Mesenchymal stem cell (in vitro differentiated cells and primary cell): ENCODE measurements around the gene ZNF862.
"Not testable (repeated sequence)": the region's sequence is repeated elsewhere in the genome, so short reads cannot be mapped to it uniquely, and the experiment has no call there.

Experiments used
- DNase-seq: peaks from one replicate; pipeline ENCODE4 v3.0.0-alpha.2; 2013
- H2AFZ ChIP-seq: one replicate; pipeline ENCODE4 v1.6.1; 2013; ENCODE audit warnings: low read depth, mild to moderate bottlenecking, control low read depth, inconsistent platforms, low read length, moderate library complexity
- H2AK5ac ChIP-seq: 2 replicates; pipeline ENCODE4 v1.6.1; 2013; ENCODE audit warnings: low read length, moderate library complexity, mild to moderate bottlenecking, inconsistent platforms; ENCODE audit not compliant: severe bottlenecking
- H2BK120ac ChIP-seq: one replicate; pipeline ENCODE4 v1.6.1; 2013; ENCODE audit warnings: low read depth, mild to moderate bottlenecking, inconsistent platforms, low read length, moderate library complexity
- H2BK12ac ChIP-seq, 2 experiments: one replicate each; pipeline ENCODE4 v1.6.1; 2013; ENCODE audit warnings: inconsistent platforms in 2 of 2, low read length in 2 of 2, mild to moderate bottlenecking in 2 of 2, moderate library complexity in 2 of 2, control low read depth in 1 of 2
- H2BK15ac ChIP-seq: one replicate; pipeline ENCODE4 v1.6.1; 2013; ENCODE audit warnings: mild to moderate bottlenecking, low read depth, inconsistent platforms; ENCODE audit not compliant: poor library complexity, severe bottlenecking
- H2BK5ac ChIP-seq: 2 replicates; pipeline ENCODE4 v1.6.1; 2013; ENCODE audit warnings: low read depth, mild to moderate bottlenecking, low read length, control low read depth, inconsistent platforms; ENCODE audit not compliant: poor library complexity, severe bottlenecking
- H3K14ac ChIP-seq, 2 experiments: one replicate each; pipeline ENCODE4 v1.6.1; 2013; ENCODE audit warnings: inconsistent platforms in 2 of 2, low read length in 2 of 2, control low read depth in 1 of 2, mild to moderate bottlenecking in 1 of 2, moderate library complexity in 1 of 2
- H3K18ac ChIP-seq, 2 experiments: one replicate each; pipeline ENCODE4 v1.6.1; 2013; ENCODE audit warnings: inconsistent platforms in 2 of 2, low read length in 2 of 2, control low read depth in 1 of 2, low read depth in 1 of 2, mild to moderate bottlenecking in 1 of 2
- H3K23ac ChIP-seq, 2 experiments: one replicate each; pipeline ENCODE4 v1.6.1; 2013; ENCODE audit warnings: inconsistent platforms in 2 of 2, low read length in 2 of 2, mild to moderate bottlenecking in 2 of 2, moderate library complexity in 2 of 2, control low read depth in 1 of 2
- H3K27ac ChIP-seq: 2 replicates; pipeline ENCODE4 v1.5.1; 2013; ENCODE audit warnings: mild to moderate bottlenecking, moderate library complexity, low read length, control low read depth, inconsistent platforms; ENCODE audit not compliant: poor library complexity, severe bottlenecking
- H3K27me3 ChIP-seq, 2 experiments: 2 replicates each; pipeline versions ENCODE4 v1.6.1 to v1.7.0; 2013; ENCODE audit warnings: low read length in 2 of 2, mild to moderate bottlenecking in 2 of 2, moderate library complexity in 2 of 2, control low read depth in 1 of 2, inconsistent platforms in 1 of 2; ENCODE audit not compliant: control insufficient read depth in 1 of 2, insufficient read depth in 1 of 2
- H3K36me3 ChIP-seq, 2 experiments: 2 replicates each; pipeline versions ENCODE4 v1.6.1 to v1.7.0; 2013; ENCODE audit warnings: low read length in 2 of 2, control low read depth in 1 of 2, inconsistent platforms in 1 of 2, low read depth in 1 of 2, mild to moderate bottlenecking in 1 of 2; ENCODE audit not compliant: insufficient read depth in 2 of 2, control insufficient read depth in 1 of 2
- H3K4ac ChIP-seq, 2 experiments: one replicate each; pipeline ENCODE4 v1.6.1; 2013; ENCODE audit warnings: inconsistent platforms in 2 of 2, low read length in 2 of 2, mild to moderate bottlenecking in 2 of 2, moderate library complexity in 2 of 2, control low read depth in 1 of 2, low read depth in 1 of 2
- H3K4me1 ChIP-seq: 2 replicates; pipeline ENCODE4 v1.6.1; 2013; ENCODE audit warnings: low read depth, low read length, control low read depth; ENCODE audit not compliant: control insufficient read depth, insufficient read depth
- H3K4me2 ChIP-seq: 2 replicates; pipeline ENCODE4 v1.6.1; 2013; ENCODE audit warnings: low read length, mild to moderate bottlenecking, inconsistent platforms; ENCODE audit not compliant: poor library complexity, severe bottlenecking
- H3K4me3 ChIP-seq, 2 experiments: 2 replicates each; pipeline versions ENCODE4 v1.5.1 to v1.7.0; 2013; ENCODE audit warnings: low read length in 2 of 2, mild to moderate bottlenecking in 2 of 2, control low read depth in 1 of 2, low read depth in 1 of 2; ENCODE audit not compliant: insufficient read depth in 1 of 2
- H3K79me1 ChIP-seq: replicated peaks from 2 replicates; pipeline ENCODE4 v1.6.1; 2013; ENCODE audit warnings: mild to moderate bottlenecking, control low read depth, low read length, inconsistent platforms; ENCODE audit not compliant: poor library complexity, severe bottlenecking
- H3K9ac ChIP-seq: 2 replicates; pipeline ENCODE4 v1.7.0; 2013; ENCODE audit warnings: mild to moderate bottlenecking, low read length, moderate library complexity
- H3K9me3 ChIP-seq: 2 replicates; pipeline ENCODE4 v1.7.0; 2013; ENCODE audit warnings: mild to moderate bottlenecking, low read length; ENCODE audit not compliant: control insufficient read depth
- H4K8ac ChIP-seq: one replicate; pipeline ENCODE4 v1.6.1; 2013; ENCODE audit warnings: inconsistent platforms, mild to moderate bottlenecking, low read length, moderate library complexity
- H4K91ac ChIP-seq: one replicate; pipeline ENCODE4 v1.6.1; 2013; ENCODE audit warnings: mild to moderate bottlenecking, low read length, inconsistent platforms
- WGBS: methylation state at CpG from one replicate; pipeline ENCODE4 v1.1.7; 2013; ENCODE audit warnings: mixed read lengths; 5-methylcytosine and 5-hydroxymethylcytosine counted together

The ZNF862 gene

DNA sequence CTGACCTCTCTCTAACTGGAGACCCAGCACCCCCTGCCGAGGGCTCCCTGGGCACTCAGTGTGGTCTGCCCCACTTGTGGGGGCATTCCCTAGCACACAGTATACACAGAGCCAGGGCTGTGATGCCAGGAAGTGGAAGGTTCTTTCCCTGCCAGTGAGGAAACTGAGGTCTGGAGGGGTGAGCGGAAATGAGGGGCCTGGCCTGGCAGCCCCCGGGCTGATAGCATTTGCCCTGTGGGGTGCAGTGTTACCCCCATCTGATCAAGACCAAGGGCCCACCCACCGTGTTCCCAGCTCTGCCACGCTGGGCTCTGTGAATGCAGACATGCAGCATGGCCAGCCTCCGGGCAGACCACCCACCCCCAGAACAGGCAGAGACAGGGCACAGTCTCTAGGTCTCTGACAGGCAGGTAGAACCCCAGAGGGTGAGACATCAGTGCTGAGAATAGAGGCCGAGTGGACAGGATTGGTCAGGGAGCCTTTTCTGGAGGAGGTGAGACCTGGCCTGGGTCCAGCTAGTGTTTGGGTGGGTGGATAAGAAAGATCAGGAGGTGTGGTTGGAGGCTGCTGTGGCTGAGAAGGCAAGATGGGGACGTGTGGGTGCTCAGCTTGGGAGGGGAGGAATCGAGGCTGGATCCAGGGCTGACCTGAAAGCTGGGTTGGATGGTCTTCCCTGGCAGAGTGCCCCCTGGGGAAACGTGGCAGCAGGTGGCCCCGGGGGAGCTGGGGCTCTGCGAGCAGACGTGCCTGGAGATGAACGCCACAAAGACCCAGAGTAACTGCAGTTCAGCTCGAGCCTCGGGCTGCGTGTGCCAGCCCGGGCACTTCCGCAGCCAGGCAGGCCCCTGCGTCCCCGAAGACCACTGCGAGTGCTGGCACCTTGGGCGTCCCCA, 10.8 kb upstream of the ZNF862 start:
- H2BK12ac ChIP-seq = no peak overlapping the region
- no peak overlapping the region for H2AK5ac ChIP-seq
- no peak overlapping the region for H2BK5ac ChIP-seq
- no peaks in the 10 kb centered on the region for H3K4me1 ChIP-seq
- H2BK15ac ChIP-seq = no peak overlapping the region
- no peak overlapping the region for H3K4ac ChIP-seq
- no peak for DNase-seq
- H3K79me1 ChIP-seq = no peaks in the 10 kb centered on the region
- WGBS = 83% methylated on average over 19 of the region's 23 CpGs
- no peak overlapping the region for H3K4me2 ChIP-seq
- H3K27ac ChIP-seq = no peak overlapping the region
- no peak overlapping the region for H4K8ac ChIP-seq
- no peaks in the 10 kb centered on the region for H3K9me3 ChIP-seq
- no peak overlapping the region for H3K4me3 ChIP-seq
- no peak overlapping the region for H3K18ac ChIP-seq
- no peak overlapping the region for H3K23ac ChIP-seq
- H2AFZ ChIP-seq = no peak overlapping the region
- no peak overlapping the region for H2BK120ac ChIP-seq
- no peak overlapping the region for H3K9ac ChIP-seq
- H3K14ac ChIP-seq = no peak overlapping the region
- no peaks in the 10 kb centered on the region for H3K36me3 ChIP-seq
- H3K27me3 ChIP-seq = peaks cover 27 to 30% of the 10 kb centered on the region in 2 experiments
- H4K91ac ChIP-seq = no peak overlapping the region

DNA sequence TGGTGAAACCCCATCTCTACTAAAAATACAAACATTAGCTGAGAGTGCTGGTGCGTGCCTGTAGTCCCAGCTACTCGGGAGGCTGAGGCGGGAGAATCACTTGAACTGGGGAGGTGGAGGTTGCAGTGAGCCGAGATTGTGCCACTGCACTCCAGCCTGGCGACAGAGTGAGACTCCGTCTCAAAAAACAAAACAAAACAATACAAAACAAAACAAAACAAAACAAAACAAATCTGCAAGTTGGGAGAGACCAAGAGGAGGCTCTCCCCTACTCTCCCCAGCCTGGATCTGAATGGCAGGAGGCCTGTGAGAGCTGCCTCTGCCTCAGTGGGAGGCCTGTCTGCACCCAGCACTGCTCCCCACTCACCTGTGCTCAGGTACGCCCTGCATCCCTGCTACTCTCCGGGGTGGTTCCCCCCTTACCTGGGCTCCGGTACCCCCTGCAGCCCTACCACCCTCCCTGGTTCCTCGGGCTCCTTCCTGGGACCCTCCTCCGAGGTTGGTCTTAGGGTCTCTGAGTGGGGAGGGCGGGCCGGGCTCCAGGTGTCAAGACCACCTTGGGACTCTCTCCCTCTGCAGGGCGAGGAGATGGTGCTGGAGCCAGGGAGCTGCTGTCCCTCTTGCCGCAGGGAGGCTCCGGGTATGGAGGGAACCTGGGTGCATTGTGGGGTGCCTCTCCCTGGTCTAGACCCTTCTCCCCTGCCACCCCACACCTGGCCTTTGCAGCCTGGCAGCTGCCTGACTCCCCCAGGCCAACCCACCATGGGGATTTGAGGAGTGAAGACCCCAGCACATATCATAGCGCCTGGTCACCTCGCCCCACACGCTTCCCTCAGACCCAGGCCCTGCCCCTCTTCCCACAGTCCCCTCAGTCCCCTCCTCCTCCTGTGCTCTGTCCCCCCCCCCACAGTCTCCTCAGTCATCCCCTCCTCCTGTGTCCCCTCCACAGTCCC, 9.5 kb upstream of the ZNF862 start:
- Histone ChIP-seq H2AK5ac (no peak overlapping the region), H3K4ac (no peak overlapping the region), H3K79me1 (no peaks in the 10 kb centered on the region), H3K4me1 (no peaks in the 10 kb centered on the region), H3K18ac (no peak overlapping the region), H3K27ac (no peak overlapping the region), H3K23ac (no peak overlapping the region), H3K14ac (no peak overlapping the region), H3K4me2 (no peak overlapping the region), H4K8ac (no peak overlapping the region), H2BK15ac (no peak overlapping the region), H2BK120ac (no peak overlapping the region), H4K91ac (no peak overlapping the region), H3K27me3 (peaks cover 37% of the 10 kb centered on the region in 2 experiments), H3K36me3 (no peaks in the 10 kb centered on the region), H3K9me3 (no peaks in the 10 kb centered on the region), H3K9ac (no peak overlapping the region), H2BK5ac (no peak overlapping the region), H3K4me3 (no peak overlapping the region), H2BK12ac (no peak overlapping the region), H2AFZ (no peak overlapping the region)
- 86% methylated on average over 18 of the region's 19 CpGs for WGBS
- DNase-seq = no peak

DNA sequence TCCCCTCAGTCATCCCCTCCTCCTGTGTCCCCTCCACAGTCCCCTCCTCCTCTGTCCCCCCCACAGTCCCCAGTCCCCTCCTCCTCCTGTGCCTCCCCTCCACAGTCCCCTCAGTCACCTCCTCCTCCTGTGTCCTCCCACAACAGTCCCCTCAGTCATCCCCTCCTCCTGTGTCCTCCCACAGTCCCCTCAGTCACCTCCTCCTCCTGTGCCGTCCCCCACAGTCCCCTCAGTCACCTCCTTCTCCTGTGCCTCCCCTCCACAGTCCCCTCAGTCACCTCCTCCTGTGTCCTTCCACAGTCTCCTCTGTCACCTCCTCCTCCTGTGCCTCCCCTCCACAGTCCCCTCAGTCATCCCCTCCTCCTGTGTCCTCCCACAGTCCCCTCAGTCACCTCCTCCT, 7.6 kb upstream of the ZNF862 start:
- not testable (repeated sequence) for H3K9ac ChIP-seq, H2BK12ac ChIP-seq, H2AK5ac ChIP-seq, H3K18ac ChIP-seq, H3K4me1 ChIP-seq, H3K79me1 ChIP-seq, H2BK5ac ChIP-seq, H2BK15ac ChIP-seq, H3K14ac ChIP-seq, H3K36me3 ChIP-seq, H3K23ac ChIP-seq, H3K9me3 ChIP-seq, H4K91ac ChIP-seq, H3K27ac ChIP-seq, H4K8ac ChIP-seq, H2AFZ ChIP-seq, H3K4me3 ChIP-seq, DNase-seq, H3K4ac ChIP-seq, H3K4me2 ChIP-seq, H2BK120ac ChIP-seq
- 41% methylated on average over 1 of the region's 1 CpG for WGBS
- peaks cover 39 to 48% of the 10 kb centered on the region in 2 experiments for H3K27me3 ChIP-seq
